NCI-H446 treated with DMSO at 0.1 percent for 48 hours (cell line): ENCODE measurements around the gene ADRM1.

ENCODE experiments used
- DNase-seq: peaks from one replicate; lab custom pipeline; 2025; lab: John Stamatoyannopoulos, UW

The ADRM1 gene

GRCh38 chr20:62354811-62355341 is 52.1 kb downstream of the ADRM1 start:
- DNase-seq: no peak

GRCh38 chr20:62355516-62355877 is 52.7 kb downstream of the ADRM1 start:
- no peak for DNase-seq

- peak; percentile 74 for DNase-seq
Observed at GRCh38 chr20:62355878-62356588, 53.2 kb downstream of the ADRM1 start.

- no peak for DNase-seq
Observed at GRCh38 chr20:62356589-62357186, 53.9 kb downstream of the ADRM1 start.

GRCh38 chr20:62357187-62357667 is 54.4 kb downstream of the ADRM1 start:
- DNase-seq: no peak

- no peak for DNase-seq
Observed at GRCh38 chr20:62357681-62358080, 54.9 kb downstream of the ADRM1 start.
